Kidney (tissue), 14 donors: ENCODE results near the gene FMNL2. TPM values are rescaled to one million over a fixed set of nuclear protein-coding genes. Genes with fewer than 3 reads are reported as not detected.

ENCODE experiments used
- DNase-seq, 5 donors: peaks; one replicate each; pipeline ENCODE4 v3.0.0-alpha.2; 2013 to 2020
- FAIRE-seq: peaks from 2 replicates; lab custom pipeline; 2012; peaks lifted over from hg19 to GRCh38; lab: Jason Lieb, UNC
- H3K27ac ChIP-seq, 2 donors: one replicate each; pipeline ENCODE4 v1.7.0; 2013; ENCODE audit warnings: low read depth in 2 of 2, low read length in 2 of 2, inconsistent platforms in 1 of 2
- H3K27me3 ChIP-seq: one replicate; pipeline ENCODE4 v1.7.1; 2013; ENCODE audit warnings: low read length, inconsistent platforms; ENCODE audit not compliant: control insufficient read depth, insufficient read depth
- H3K36me3 ChIP-seq, 3 donors: one replicate each; pipeline versions ENCODE4 v1.7.0 to v1.7.1; 2013; ENCODE audit warnings: low read length in 3 of 3, control low read depth in 1 of 3, inconsistent platforms in 1 of 3; ENCODE audit not compliant: insufficient read depth in 3 of 3, control insufficient read depth in 2 of 3
- H3K4me1 ChIP-seq, 3 donors: one replicate each; pipeline versions ENCODE4 v1.7.0 to v1.7.1; 2013; ENCODE audit warnings: low read length in 3 of 3, inconsistent platforms in 1 of 3, low read depth in 1 of 3; ENCODE audit not compliant: control insufficient read depth in 2 of 3, insufficient read depth in 2 of 3
- H3K4me3 ChIP-seq, 3 donors: one replicate each; pipeline versions ENCODE4 v1.7.0 to v1.8.1; 2013; ENCODE audit warnings: low read length in 3 of 3, control low read depth in 1 of 3, inconsistent platforms in 1 of 3
- H3K9ac ChIP-seq, 3 donors: one replicate each; pipeline versions ENCODE4 v1.7.0 to v1.7.1; 2013; ENCODE audit warnings: low read length in 3 of 3, control low read depth in 1 of 3, inconsistent platforms in 1 of 3
- H3K9me3 ChIP-seq, 3 donors: one replicate each; pipeline versions ENCODE4 v1.7.0 to v1.7.1; 2013; ENCODE audit warnings: low read length in 3 of 3, control low read depth in 1 of 3, inconsistent platforms in 1 of 3; ENCODE audit not compliant: control insufficient read depth in 2 of 3, insufficient read depth in 1 of 3
- intact Hi-C: fragments of 100-400 bp; cut with DNase I; formaldehyde crosslinking; loops from one replicate; pipeline ENCODE4 v1.11.1; 2022
- polyA plus RNA-seq: library from polyadenylated mRNA; stranded (reverse); fragments of 350-450 nt; fragmentation: Illumina TruSeq; extraction: RNeasy Lipid Tissue Mini Kit (QIAGEN cat#74804); gene quantifications from one replicate; pipeline ENCODE4 v1.2.3, GENCODE V29; 2014; ENCODE audit warnings: low read depth, low replicate concordance; ENCODE audit not compliant: insufficient read depth
- total RNA-seq: library from RNA; stranded (reverse); fragmentation: NEBNext Ultra II Directional; extraction: Animal tissue kit (Norgen Biotek cat#: 25700); gene quantifications from one replicate; pipeline ENCODE4 v1.2.1, GENCODE V29; 2021
- TF ChIP-seq, protein P1 (sequence below): IDR thresholded peaks from 3 replicates; pipeline ENCODE4 v1.5.1; 2012; ENCODE audit warnings: mild to moderate bottlenecking, moderate library complexity, borderline replicate concordance; ENCODE audit not compliant: insufficient read depth; ENCODE audit errors: extremely low read depth
- donor health status: control.
- donor health status: control.
- donor health status: control.
- donor health status: control.
- donor health status: control.
- donor health status: DM: yes; HTN: yes; CAD: no.
- donor health status: Normal renal cell carcinoma (clear cell type).

Gene FMNL2
- total and polyA plus RNA-seq, 2 donors from 2014 or later: 10.7 to 39.1 TPM

GRCh38 chr2:152650768-152651371, 315.9 kb downstream of the FMNL2 start:
- Histone ChIP-seq H3K27me3 (no peaks in the 10 kb centered on the region), H3K36me3 (peaks cover 0 to 5% (median 0%) of the 10 kb centered on the region in 3 donors), H3K4me1 (peaks cover 0 to 5% (median 3%) of the 10 kb centered on the region in 3 donors), H3K4me3 (no peak overlapping the region), H3K9ac (no peak overlapping the region), H3K27ac (no peak overlapping the region), H3K9me3 (no peaks in the 10 kb centered on the region)
- intact Hi-C loops: no loop called here
- FAIRE-seq (no peak), DNase-seq (no peak)
- TF ChIP-seq, protein P1, sequence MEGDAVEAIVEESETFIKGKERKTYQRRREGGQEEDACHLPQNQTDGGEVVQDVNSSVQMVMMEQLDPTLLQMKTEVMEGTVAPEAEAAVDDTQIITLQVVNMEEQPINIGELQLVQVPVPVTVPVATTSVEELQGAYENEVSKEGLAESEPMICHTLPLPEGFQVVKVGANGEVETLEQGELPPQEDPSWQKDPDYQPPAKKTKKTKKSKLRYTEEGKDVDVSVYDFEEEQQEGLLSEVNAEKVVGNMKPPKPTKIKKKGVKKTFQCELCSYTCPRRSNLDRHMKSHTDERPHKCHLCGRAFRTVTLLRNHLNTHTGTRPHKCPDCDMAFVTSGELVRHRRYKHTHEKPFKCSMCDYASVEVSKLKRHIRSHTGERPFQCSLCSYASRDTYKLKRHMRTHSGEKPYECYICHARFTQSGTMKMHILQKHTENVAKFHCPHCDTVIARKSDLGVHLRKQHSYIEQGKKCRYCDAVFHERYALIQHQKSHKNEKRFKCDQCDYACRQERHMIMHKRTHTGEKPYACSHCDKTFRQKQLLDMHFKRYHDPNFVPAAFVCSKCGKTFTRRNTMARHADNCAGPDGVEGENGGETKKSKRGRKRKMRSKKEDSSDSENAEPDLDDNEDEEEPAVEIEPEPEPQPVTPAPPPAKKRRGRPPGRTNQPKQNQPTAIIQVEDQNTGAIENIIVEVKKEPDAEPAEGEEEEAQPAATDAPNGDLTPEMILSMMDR: no peak

GRCh38 chr2:152651834-152652233, 316.9 kb downstream of the FMNL2 start:
- TF ChIP-seq, protein P1: no peak
- H3K4me1 ChIP-seq: peaks cover 0 to 5% (median 3%) of the 10 kb centered on the region in 3 donors
- DNase-seq (no peak), FAIRE-seq (no peak)
- H3K27me3 ChIP-seq: no peaks in the 10 kb centered on the region
- H3K9me3 ChIP-seq: no peaks in the 10 kb centered on the region
- H3K4me3 ChIP-seq: no peak overlapping the region
- peaks cover 0 to 11% (median 0%) of the 10 kb centered on the region in 3 donors for H3K36me3 ChIP-seq
- intact Hi-C loops: no loop called here
- H3K9ac ChIP-seq: no peak overlapping the region
- H3K27ac ChIP-seq: no peak overlapping the region

GRCh38 chr2:152655880-152656279, 320.9 kb downstream of the FMNL2 start:
- TF ChIP-seq, protein P1: no peak
- Histone ChIP-seq H3K9me3 (no peaks in the 10 kb centered on the region), H3K27ac (no peak overlapping the region), H3K27me3 (no peaks in the 10 kb centered on the region), H3K9ac (no peak overlapping the region), H3K4me3 (no peak overlapping the region), H3K36me3 (peaks cover 0 to 46% (median 8%) of the 10 kb centered on the region in 3 donors), H3K4me1 (no peaks in the 10 kb centered on the region)
- FAIRE-seq: no peak
- no peak for DNase-seq
- intact Hi-C loops: no loop called here
